ENCODE measurements around the gene ACSL5.

GRCh38 chr10:112374724-112375541, 1.0 kb downstream of the ACSL5 start:
- TF ChIP-seq, protein P1, sequence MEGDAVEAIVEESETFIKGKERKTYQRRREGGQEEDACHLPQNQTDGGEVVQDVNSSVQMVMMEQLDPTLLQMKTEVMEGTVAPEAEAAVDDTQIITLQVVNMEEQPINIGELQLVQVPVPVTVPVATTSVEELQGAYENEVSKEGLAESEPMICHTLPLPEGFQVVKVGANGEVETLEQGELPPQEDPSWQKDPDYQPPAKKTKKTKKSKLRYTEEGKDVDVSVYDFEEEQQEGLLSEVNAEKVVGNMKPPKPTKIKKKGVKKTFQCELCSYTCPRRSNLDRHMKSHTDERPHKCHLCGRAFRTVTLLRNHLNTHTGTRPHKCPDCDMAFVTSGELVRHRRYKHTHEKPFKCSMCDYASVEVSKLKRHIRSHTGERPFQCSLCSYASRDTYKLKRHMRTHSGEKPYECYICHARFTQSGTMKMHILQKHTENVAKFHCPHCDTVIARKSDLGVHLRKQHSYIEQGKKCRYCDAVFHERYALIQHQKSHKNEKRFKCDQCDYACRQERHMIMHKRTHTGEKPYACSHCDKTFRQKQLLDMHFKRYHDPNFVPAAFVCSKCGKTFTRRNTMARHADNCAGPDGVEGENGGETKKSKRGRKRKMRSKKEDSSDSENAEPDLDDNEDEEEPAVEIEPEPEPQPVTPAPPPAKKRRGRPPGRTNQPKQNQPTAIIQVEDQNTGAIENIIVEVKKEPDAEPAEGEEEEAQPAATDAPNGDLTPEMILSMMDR (optimal IDR thresholded peaks at IDR 0.05 in 1 of 3, IDR thresholded peaks at IDR 0.05 in 1 of 3, conservative IDR thresholded peaks at IDR 0.05 in 1 of 3; ENCODE audit: extremely low read depth in 1 of 3, insufficient read depth in 2 of 3, low read length in 3 of 3) = no peak
- TF ChIP-seq EZH2 (IDR thresholded peaks at IDR 0.05; ENCODE audit: low read length) = no peak

Measured in keratinocyte (primary cell).